HUES64 (cell line): ENCODE results near the gene CYB561D2.
A peak's percentile ranks its signal among the peaks of the same experiment; 100 is the strongest.

Source experiments
- H3K27ac ChIP-seq: 2 replicates; pipeline ENCODE4 v1.7.0; 2013; ENCODE audit warnings: low read depth, low read length, inconsistent platforms
- H3K27me3 ChIP-seq: 2 replicates; pipeline ENCODE4 v1.6.1; 2013; ENCODE audit warnings: mild to moderate bottlenecking, low read length; ENCODE audit not compliant: insufficient read depth
- H3K36me3 ChIP-seq: 2 replicates; pipeline ENCODE4 v1.6.1; 2013; ENCODE audit warnings: mild to moderate bottlenecking, low read length; ENCODE audit not compliant: insufficient read depth
- H3K4me1 ChIP-seq: 2 replicates; pipeline ENCODE4 v1.6.1; 2013; ENCODE audit warnings: mild to moderate bottlenecking, low read length, moderate library complexity; ENCODE audit not compliant: insufficient read depth
- H3K4me3 ChIP-seq: 2 replicates; pipeline ENCODE4 v1.5.1; 2013; ENCODE audit warnings: mild to moderate bottlenecking, low read length, moderate library complexity
- H3K9ac ChIP-seq: 2 replicates; pipeline ENCODE4 v1.6.1; 2013; ENCODE audit warnings: mild to moderate bottlenecking, low read depth, low read length
- H3K9me3 ChIP-seq: 2 replicates; pipeline ENCODE4 v1.6.1; 2013; ENCODE audit warnings: low read depth, low read length; ENCODE audit not compliant: insufficient read depth
- WGBS: fragments of 150-250, 120-280 bp; methylation state at CpG from one replicate; pipeline ENCODE4 v1.1.7; 2013; ENCODE audit warnings: missing lambda C conversion rate; 5-methylcytosine and 5-hydroxymethylcytosine counted together

CYB561D2 gene

GRCh38 chr3:50345586-50346234, 5.0 kb upstream of the CYB561D2 start, which contains the start of gene ZMYND10:
Gene ZMYND10, minus strand, starts transcription at chr3:50345732. Its CDS starts 153 bp downstream, at chr3:50345579.
- no peaks in the 10 kb centered on the region for H3K4me1 ChIP-seq

GRCh38 chr3:50347187-50347813, 3.4 kb upstream of the CYB561D2 start:
- no peak overlapping the region for H3K9ac ChIP-seq
- WGBS: 36% methylated on average over 12 of the region's 14 CpGs
- H3K4me1 ChIP-seq: peaks cover 3% of the 10 kb centered on the region; the same call in 1 of the 2 replicates
- no peak overlapping the region for H3K27ac ChIP-seq
- H3K4me3 ChIP-seq: no peak overlapping the region
- H3K9me3 ChIP-seq: no peaks in the 10 kb centered on the region
- H3K36me3 ChIP-seq: peaks cover 7% of the 10 kb centered on the region
- peaks cover 30% of the 10 kb centered on the region for H3K27me3 ChIP-seq

More at GRCh38 chr3:50345586-50346234, 5.0 kb upstream of the CYB561D2 start, which contains the start of gene ZMYND10:
- no peaks in the 10 kb centered on the region for H3K9me3 ChIP-seq
- H3K27ac ChIP-seq: no peak within 1 kb of the TSS
- peaks cover 7% of the 10 kb centered on the region for H3K36me3 ChIP-seq
- whole genome bisulfite sequencing: 11% methylated on average over 45 of the region's 45 CpGs
- H3K4me3 ChIP-seq: peak within 1 kb of the TSS; percentile 56
- no peak within 1 kb of the TSS; the same call in 1 of the 2 replicates for H3K9ac ChIP-seq
- H3K27me3 ChIP-seq: peaks cover 46% of the 10 kb centered on the region

- Histone ChIP-seq H3K4me3 (peak overlapping the region; percentile 81), H3K4me1 (peaks cover 3% of the 10 kb centered on the region; the same call in 1 of the 2 replicates), H3K9ac (peak overlapping the region; percentile 14; the same call in 1 of the 2 replicates), H3K27me3 (peaks cover 13% of the 10 kb centered on the region), H3K9me3 (no peaks in the 10 kb centered on the region), H3K27ac (no peak overlapping the region), H3K36me3 (peaks cover 24% of the 10 kb centered on the region)
- WGBS: 42% methylated on average over 7 of the region's 7 CpGs
Observed at GRCh38 chr3:50350213-50350526, 492 bp upstream of the CYB561D2 start.

GRCh38 chr3:50351323-50351697, 648 bp downstream of the CYB561D2 start:
- peaks cover 35% of the 10 kb centered on the region for H3K36me3 ChIP-seq
- no peaks in the 10 kb centered on the region for H3K9me3 ChIP-seq
- no peak overlapping the region for H3K9ac ChIP-seq
- H3K27me3 ChIP-seq: 0 out of 2 replicates have a peak, but pooled peaks cover 3% of the 10 kb centered on the region
- peak overlapping the region; percentile 81 for H3K4me3 ChIP-seq
- no peak overlapping the region for H3K27ac ChIP-seq
- 73% methylated on average over 11 of the region's 11 CpGs for WGBS
- H3K4me1 ChIP-seq: peaks cover 3% of the 10 kb centered on the region; the same call in 1 of the 2 replicates

GRCh38 chr3:50352781-50353180, 2.1 kb downstream of the CYB561D2 start:
- Histone ChIP-seq H3K27me3 (no peaks in the 10 kb centered on the region), H3K9ac (no peak overlapping the region), H3K27ac (no peak overlapping the region), H3K9me3 (no peaks in the 10 kb centered on the region), H3K4me1 (peaks cover 11% of the 10 kb centered on the region; the same call in 1 of the 2 replicates), H3K36me3 (peaks cover 50% of the 10 kb centered on the region), H3K4me3 (no peak overlapping the region)
- 76% methylated on average over 2 of the region's 2 CpGs for WGBS

GRCh38 chr3:50353245-50354004, 2.8 kb downstream of the CYB561D2 start:
- no peak overlapping the region for H3K9ac ChIP-seq
- peaks cover 50% of the 10 kb centered on the region for H3K36me3 ChIP-seq
- H3K27me3 ChIP-seq: no peaks in the 10 kb centered on the region
- H3K9me3 ChIP-seq: no peaks in the 10 kb centered on the region
- peaks cover 11% of the 10 kb centered on the region; the same call in 1 of the 2 replicates for H3K4me1 ChIP-seq
- H3K27ac ChIP-seq: no peak overlapping the region
- no peak overlapping the region for H3K4me3 ChIP-seq
- WGBS: 95% methylated on average over 12 of the region's 12 CpGs

- H3K27ac ChIP-seq: no peak overlapping the region
- H3K9me3 ChIP-seq: no peaks in the 10 kb centered on the region
- no peak overlapping the region for H3K9ac ChIP-seq
- peaks cover 45% of the 10 kb centered on the region for H3K36me3 ChIP-seq
- H3K27me3 ChIP-seq: no peaks in the 10 kb centered on the region
- 94% methylated on average over 5 of the region's 5 CpGs for whole genome bisulfite sequencing
- H3K4me1 ChIP-seq: peaks cover 11% of the 10 kb centered on the region; the same call in 1 of the 2 replicates
- H3K4me3 ChIP-seq: no peak overlapping the region
Observed at GRCh38 chr3:50354186-50354764, 3.6 kb downstream of the CYB561D2 start.

GRCh38 chr3:50354850-50355249, 4.2 kb downstream of the CYB561D2 start:
- Histone ChIP-seq H3K36me3 (peaks cover 45% of the 10 kb centered on the region), H3K9me3 (no peaks in the 10 kb centered on the region), H3K9ac (no peak overlapping the region), H3K4me1 (peaks cover 13% of the 10 kb centered on the region; the same call in 1 of the 2 replicates), H3K27me3 (no peaks in the 10 kb centered on the region), H3K4me3 (no peak overlapping the region), H3K27ac (no peak overlapping the region)
- WGBS: 95% methylated on average over 7 of the region's 7 CpGs

GRCh38 chr3:50355829-50356552, 5.3 kb downstream of the CYB561D2 start:
- 86% methylated on average over 5 of the region's 5 CpGs for WGBS
- Histone ChIP-seq H3K4me1 (peaks cover 15% of the 10 kb centered on the region; the same call in 1 of the 2 replicates), H3K9me3 (no peaks in the 10 kb centered on the region), H3K27ac (no peak overlapping the region), H3K27me3 (no peaks in the 10 kb centered on the region), H3K36me3 (peaks cover 45% of the 10 kb centered on the region), H3K9ac (no peak overlapping the region), H3K4me3 (no peak overlapping the region)

GRCh38 chr3:50356553-50356952, 5.9 kb downstream of the CYB561D2 start:
- 86% methylated on average over 5 of the region's 5 CpGs for WGBS
- Histone ChIP-seq H3K36me3 (peaks cover 45% of the 10 kb centered on the region), H3K9me3 (no peaks in the 10 kb centered on the region), H3K4me1 (peaks cover 11% of the 10 kb centered on the region; the same call in 1 of the 2 replicates), H3K4me3 (peak overlapping the region; percentile 78; the same call in 1 of the 2 replicates), H3K27me3 (no peaks in the 10 kb centered on the region), H3K27ac (no peak overlapping the region), H3K9ac (no peak overlapping the region)
